Neural cell (in vitro differentiated cells): ENCODE measurements around the gene CLDN14. TPM values are rescaled to one million over a fixed set of nuclear protein-coding genes. Genes with fewer than 3 reads are reported as not detected.

Experiments used
- H2AFZ ChIP-seq: fragments of 200-600, 300-800 bp; sonication (generic), shearing (Covaris generic); 2 replicates; pipeline ENCODE4 v1.6.0; 2014; ENCODE audit warnings: low read depth, mild to moderate bottlenecking, antibody characterized with exemption, low read length, moderate library complexity
- H3F3A ChIP-seq: fragments of 200-600 bp; shearing (Covaris generic); 2 replicates; pipeline ENCODE4 v1.6.1; 2016; ENCODE audit warnings: mild to moderate bottlenecking, moderate library complexity, mixed read lengths, antibody characterized with exemption, low read length; ENCODE audit not compliant: insufficient read depth, poor library complexity, severe bottlenecking
- H3K27ac ChIP-seq: fragments of 200-600, 300-800 bp; sonication (generic), shearing (Covaris generic); 2 replicates; pipeline ENCODE4 v1.5.1; 2014; ENCODE audit warnings: mild to moderate bottlenecking, low read length, moderate library complexity
- H3K27me3 ChIP-seq: fragments of 300-800, 200-600 bp; sonication (generic), shearing (Covaris generic); 2 replicates; pipeline ENCODE4 v1.6.0; 2014; ENCODE audit warnings: mild to moderate bottlenecking, low read depth, low read length, moderate library complexity; ENCODE audit not compliant: insufficient read depth
- H3K36me3 ChIP-seq: fragments of 300-800, 200-600 bp; sonication (generic), shearing (Covaris generic); 2 replicates; pipeline ENCODE4 v1.5.1; 2014; ENCODE audit warnings: mild to moderate bottlenecking, antibody characterized with exemption, low read length, moderate library complexity; ENCODE audit not compliant: insufficient read depth
- H3K4me2 ChIP-seq: fragments of 300-800, 200-600 bp; sonication (generic), shearing (Covaris generic); 2 replicates; pipeline ENCODE4 v1.6.0; 2014; ENCODE audit warnings: mild to moderate bottlenecking, low read length
- H3K4me3 ChIP-seq: fragments of 300-800, 200-600 bp; sonication (generic), shearing (Covaris generic); 2 replicates; pipeline ENCODE4 v1.5.1; 2014; ENCODE audit warnings: mild to moderate bottlenecking, low read length, moderate library complexity
- H3K79me2 ChIP-seq: fragments of 200-600 bp; shearing (Covaris generic); replicated peaks from 2 replicates; pipeline ENCODE4 v1.6.0; 2014; ENCODE audit warnings: mild to moderate bottlenecking, low read length, moderate library complexity; ENCODE audit not compliant: insufficient read depth
- H3K9ac ChIP-seq: fragments of 300-800, 200-600 bp; sonication (generic), shearing (Covaris generic); 2 replicates; pipeline ENCODE4 v1.6.1; 2016; ENCODE audit warnings: mild to moderate bottlenecking, low read length, mixed read lengths
- H3K9me2 ChIP-seq: fragments of 200-600 bp; shearing (Covaris generic); 2 replicates; pipeline ENCODE4 v1.6.1; 2016; ENCODE audit warnings: mild to moderate bottlenecking, low read length, mixed read lengths; ENCODE audit not compliant: insufficient read depth
- H3K9me3 ChIP-seq: fragments of 200-600, 300-800 bp; sonication (generic), shearing (Covaris generic); 2 replicates; pipeline ENCODE4 v1.6.1; 2016; ENCODE audit warnings: mild to moderate bottlenecking, mixed run types, low read length, moderate library complexity, mixed read lengths
- H4K20me1 ChIP-seq: fragments of 200-600 bp; shearing (Covaris generic); 2 replicates; pipeline ENCODE4 v1.6.1; 2016; ENCODE audit warnings: mild to moderate bottlenecking, mixed run types; ENCODE audit not compliant: insufficient read depth
- CTCF ChIP-seq: fragments of 450-650 bp; IDR thresholded peaks from 2 replicates; pipeline ENCODE4 v1.5.1; 2014; ENCODE audit warnings: antibody characterized with exemption, mild to moderate bottlenecking, moderate library complexity; ENCODE audit not compliant: poor library complexity, severe bottlenecking
- EZH2 ChIP-seq: fragments of 200-600, 300-800 bp; shearing (Covaris generic), sonication (generic); IDR thresholded peaks from 2 replicates; pipeline ENCODE4 v1.6.1; 2014; ENCODE audit warnings: antibody characterized with exemption, low read length, borderline replicate concordance, mild to moderate bottlenecking; ENCODE audit not compliant: insufficient read depth, poor library complexity, severe bottlenecking
- MXI1 ChIP-seq: fragments of 450-650 bp; conservative IDR thresholded peaks from 2 replicates; pipeline ENCODE4 v1.6.1; 2014; ENCODE audit warnings: antibody characterized with exemption, mild to moderate bottlenecking; ENCODE audit not compliant: poor library complexity, severe bottlenecking
- POLR2AphosphoS5 ChIP-seq: IDR thresholded peaks from 2 replicates; pipeline ENCODE4 v1.6.1; 2012
- RAD21 ChIP-seq: fragments of 450-650 bp; conservative IDR thresholded peaks from 2 replicates; pipeline ENCODE4 v1.6.1; 2014; ENCODE audit warnings: antibody characterized with exemption, mild to moderate bottlenecking, moderate library complexity
- REST ChIP-seq: IDR thresholded peaks from 2 replicates; pipeline ENCODE4 v1.6.1; 2012; ENCODE audit warnings: borderline replicate concordance
- SMC3 ChIP-seq: fragments of 450-650 bp; conservative IDR thresholded peaks from 2 replicates; pipeline ENCODE4 v1.6.1; 2014; ENCODE audit warnings: antibody characterized with exemption, mild to moderate bottlenecking, moderate library complexity; ENCODE audit not compliant: poor library complexity
- TAF1 ChIP-seq: IDR thresholded peaks from 2 replicates; pipeline ENCODE4 v1.6.1; 2012; ENCODE audit warnings: low read depth
- polyA plus RNA-seq: library from polyadenylated mRNA; depleted of rRNA; stranded (reverse); fragments of >200 nt; gene quantifications from 2 replicates; pipeline ENCODE4 v1.2.3, GENCODE V29; 2014

The CLDN14 gene
- polyA plus RNA-seq, 1 donor from 2014 or later, result not detected

GRCh38 chr21:36437745-36438128 lies 42.2 kb downstream of the CLDN14 start:
- Histone ChIP-seq H3K27me3 (no peaks in the 10 kb centered on the region), H3K36me3 (no peaks in the 10 kb centered on the region), H3K27ac (no peak overlapping the region)

GRCh38 chr21:36436829-36437744 lies 42.8 kb downstream of the CLDN14 start:
- no peaks in the 10 kb centered on the region for H3K9me2 ChIP-seq
- H3K27ac ChIP-seq, result no peak overlapping the region
- H3K4me2 ChIP-seq, result no peak overlapping the region
- no peaks in the 10 kb centered on the region for H3F3A ChIP-seq
- H3K9ac ChIP-seq, result no peak overlapping the region
- H3K4me3 ChIP-seq, result no peak overlapping the region
- no peaks in the 10 kb centered on the region for H3K27me3 ChIP-seq
- no peaks in the 10 kb centered on the region for H4K20me1 ChIP-seq
- no peak for TF ChIP-seq CTCF
- H3K36me3 ChIP-seq, result no peaks in the 10 kb centered on the region
- no peaks in the 10 kb centered on the region for H3K79me2 ChIP-seq
- no peaks in the 10 kb centered on the region for H3K9me3 ChIP-seq
- no peak overlapping the region for H2AFZ ChIP-seq

More at GRCh38 chr21:36437745-36438128, 42.2 kb downstream of the CLDN14 start:
- H3K79me2 ChIP-seq, result no peaks in the 10 kb centered on the region
- no peak overlapping the region for H3K4me3 ChIP-seq
- no peaks in the 10 kb centered on the region for H3K9me3 ChIP-seq
- no peak overlapping the region for H3K4me2 ChIP-seq
- no peaks in the 10 kb centered on the region for H3K9me2 ChIP-seq
- no peaks in the 10 kb centered on the region for H3F3A ChIP-seq
- TF ChIP-seq EZH2 (no peak), REST (no peak), POLR2AphosphoS5 (no peak), MXI1 (no peak), SMC3 (no peak), TAF1 (no peak)
- no peaks in the 10 kb centered on the region for H4K20me1 ChIP-seq
- no peak overlapping the region for H3K9ac ChIP-seq
- H2AFZ ChIP-seq, result no peak overlapping the region

GRCh38 chr21:36434144-36434543 lies 45.8 kb downstream of the CLDN14 start:
- Histone ChIP-seq H3K79me2 (no peaks in the 10 kb centered on the region), H4K20me1 (no peaks in the 10 kb centered on the region), H3K27me3 (no peaks in the 10 kb centered on the region), H3K27ac (no peak overlapping the region), H2AFZ (no peak overlapping the region), H3F3A (no peaks in the 10 kb centered on the region), H3K36me3 (no peaks in the 10 kb centered on the region), H3K4me2 (no peak overlapping the region), H3K4me3 (no peak overlapping the region), H3K9me3 (no peaks in the 10 kb centered on the region), H3K9ac (no peak overlapping the region), H3K9me2 (no peaks in the 10 kb centered on the region)
- TF ChIP-seq MXI1, result no peak
- no peak for TF ChIP-seq TAF1
- TF ChIP-seq EZH2, result no peak
- TF ChIP-seq CTCF, result no peak
- no peak for TF ChIP-seq RAD21
- TF ChIP-seq POLR2AphosphoS5, result no peak
